ENCODE data around the gene ENOSF1.

GRCh38 chr18:706405-706804 lies 6.0 kb downstream of the ENOSF1 start:
- TF ChIP-seq CTCF (IDR thresholded peaks at IDR 0.05) (no peak), ERG (CRISPR knock-in tag; IDR thresholded peaks at IDR 0.05) (no peak), FOXP1 (CRISPR knock-in tag; IDR thresholded peaks at IDR 0.05; ENCODE audit: borderline replicate concordance) (no peak), USF2 (CRISPR knock-in tag; IDR thresholded peaks at IDR 0.05) (no peak), SMAD3 (CRISPR knock-in tag; IDR thresholded peaks at IDR 0.05; ENCODE audit: borderline replicate concordance) (no peak), ZNF121 (CRISPR knock-in tag; IDR thresholded peaks at IDR 0.05) (no peak), ZNF232 (CRISPR knock-in tag; IDR thresholded peaks at IDR 0.05) (no peak), E2F5 (CRISPR knock-in tag; IDR thresholded peaks at IDR 0.05) (no peak), CREB1 (CRISPR knock-in tag; IDR thresholded peaks at IDR 0.05) (no peak), MAX (CRISPR knock-in tag; IDR thresholded peaks at IDR 0.05) (no peak), ZNF138 (CRISPR knock-in tag; conservative IDR thresholded peaks at IDR 0.05) (no peak)

All from WTC11 (cell line).